Measurements from ENCODE around the gene MITF.
"Not testable (repeated sequence)": the region's sequence is repeated elsewhere in the genome, so short reads cannot be mapped to it uniquely, and the experiment has no call there.

The MITF gene

GRCh38 chr3:69880069-69880640, 140.9 kb downstream of the MITF start:
- no peak for DNase-seq

- no peak for DNase-seq
These were observed 141.8 kb downstream of the MITF start for GRCh38 chr3:69881051-69881450.

- DNase-seq = no peak
These were observed 142.6 kb downstream of the MITF start for GRCh38 chr3:69881756-69882428.

- DNase-seq = no peak
These were observed 143.3 kb downstream of the MITF start for GRCh38 chr3:69882560-69882959.

GRCh38 chr3:69888040-69888942, 149.0 kb downstream of the MITF start:
- no peak for DNase-seq

GRCh38 chr3:69888943-69889315, 149.7 kb downstream of the MITF start:
- no peak for DNase-seq

GRCh38 chr3:69890084-69890483, 150.8 kb downstream of the MITF start:
- DNase-seq = no peak

- DNase-seq = no peak
These were observed 151.4 kb downstream of the MITF start for GRCh38 chr3:69890691-69891090.

- no peak for DNase-seq
These were observed 153.4 kb downstream of the MITF start for GRCh38 chr3:69892706-69893105.

GRCh38 chr3:69893274-69893673, 154.0 kb downstream of the MITF start:
- DNase-seq = no peak

GRCh38 chr3:69896095-69896494, 156.8 kb downstream of the MITF start:
- no peak for DNase-seq

- no peak for DNase-seq
These were observed 161.1 kb downstream of the MITF start for GRCh38 chr3:69900331-69900730.

GRCh38 chr3:69901802-69902201, 162.5 kb downstream of the MITF start:
- no peak for DNase-seq

- no peak for DNase-seq
These were observed 163.1 kb downstream of the MITF start for GRCh38 chr3:69902386-69902785.

GRCh38 chr3:69906351-69906966, 167.2 kb downstream of the MITF start:
- DNase-seq = no peak

- DNase-seq = no peak
These were observed 168.3 kb downstream of the MITF start for GRCh38 chr3:69907554-69907953.

- not testable (repeated sequence) for DNase-seq
These were observed 170.6 kb downstream of the MITF start for GRCh38 chr3:69909859-69910258.

- no peak for DNase-seq
These were observed 174.2 kb downstream of the MITF start for GRCh38 chr3:69913422-69913821.

- no peak for DNase-seq
These were observed 175.1 kb downstream of the MITF start for GRCh38 chr3:69914395-69914794.

GRCh38 chr3:69915726-69916125, 176.5 kb downstream of the MITF start:
- no peak for DNase-seq

GRCh38 chr3:69920009-69920408, 180.7 kb downstream of the MITF start:
- DNase-seq = not testable (repeated sequence)

GRCh38 chr3:69921651-69922050, 182.4 kb downstream of the MITF start:
- no peak for DNase-seq

GRCh38 chr3:69922521-69923000, 183.3 kb downstream of the MITF start:
- DNase-seq = no peak

Measured in NCI-H446 (cell line).